Right atrium auricular region (tissue), 2 donors: Measurements from ENCODE around the gene CAPN3. TPM values are rescaled to one million over a fixed set of nuclear protein-coding genes. Genes with fewer than 3 reads are reported as not detected.

Experiments
- DNase-seq: peaks from one replicate; pipeline ENCODE4 v3.0.0-alpha.2; 2019; ENCODE audit warnings: low spot score
- H3K27ac ChIP-seq, 2 donors: fragments of 200-600 bp; sonication (generic); 1 replicate in 1 of 2; 2 replicates in 1 of 2; pipeline ENCODE4 v1.5.1; 2016 to 2019
- H3K27me3 ChIP-seq, 2 donors: fragments of 200-600 bp; sonication (generic); one replicate each; pipeline versions ENCODE4 v1.5.1 to v1.6.0; 2017 to 2019
- H3K36me3 ChIP-seq: fragments of 200-600 bp; sonication (generic); one replicate; pipeline ENCODE4 v1.5.1; 2016
- H3K4me1 ChIP-seq, 2 donors: fragments of 200-600 bp; sonication (generic); one replicate each; pipeline versions ENCODE4 v1.5.1 to v1.6.0; 2017 to 2019
- H3K4me3 ChIP-seq, 2 donors: fragments of 200-600 bp; sonication (generic); 1 replicate in 1 of 2; 2 replicates in 1 of 2; pipeline ENCODE4 v1.5.1; 2017 to 2019; ENCODE audit warnings: mild to moderate bottlenecking in 1 of 2, moderate library complexity in 1 of 2
- H3K9me3 ChIP-seq, 2 donors: fragments of 200-600 bp; sonication (generic); one replicate each; pipeline ENCODE4 v1.5.1; 2019
- total RNA-seq, 2 donors: library from RNA; depleted of rRNA; stranded (reverse); fragments of >200 nt; gene quantifications; one replicate each; pipeline ENCODE4 v1.1.0, GENCODE V29; 2016
- TF ChIP-seq, protein P1 (sequence below), 2 donors: fragments of 200-600 bp; sonication (generic); IDR thresholded peaks; one replicate each; pipeline ENCODE4 v1.5.1; 2019; ENCODE audit warnings: antibody characterized with exemption in 2 of 2

CAPN3 gene
- total RNA-seq, 2 donors from 2014 or later, result 5.3 to 8.6 TPM

- Histone ChIP-seq H3K27me3 (no peaks in the 10 kb centered on the region), H3K4me1 (no peaks in the 10 kb centered on the region), H3K27ac (no peak overlapping the region), H3K4me3 (no peak overlapping the region), H3K9me3 (no peaks in the 10 kb centered on the region), H3K36me3 (peaks cover 5% of the 10 kb centered on the region)
- TF ChIP-seq, protein P1, sequence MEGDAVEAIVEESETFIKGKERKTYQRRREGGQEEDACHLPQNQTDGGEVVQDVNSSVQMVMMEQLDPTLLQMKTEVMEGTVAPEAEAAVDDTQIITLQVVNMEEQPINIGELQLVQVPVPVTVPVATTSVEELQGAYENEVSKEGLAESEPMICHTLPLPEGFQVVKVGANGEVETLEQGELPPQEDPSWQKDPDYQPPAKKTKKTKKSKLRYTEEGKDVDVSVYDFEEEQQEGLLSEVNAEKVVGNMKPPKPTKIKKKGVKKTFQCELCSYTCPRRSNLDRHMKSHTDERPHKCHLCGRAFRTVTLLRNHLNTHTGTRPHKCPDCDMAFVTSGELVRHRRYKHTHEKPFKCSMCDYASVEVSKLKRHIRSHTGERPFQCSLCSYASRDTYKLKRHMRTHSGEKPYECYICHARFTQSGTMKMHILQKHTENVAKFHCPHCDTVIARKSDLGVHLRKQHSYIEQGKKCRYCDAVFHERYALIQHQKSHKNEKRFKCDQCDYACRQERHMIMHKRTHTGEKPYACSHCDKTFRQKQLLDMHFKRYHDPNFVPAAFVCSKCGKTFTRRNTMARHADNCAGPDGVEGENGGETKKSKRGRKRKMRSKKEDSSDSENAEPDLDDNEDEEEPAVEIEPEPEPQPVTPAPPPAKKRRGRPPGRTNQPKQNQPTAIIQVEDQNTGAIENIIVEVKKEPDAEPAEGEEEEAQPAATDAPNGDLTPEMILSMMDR (IDR thresholded peaks at IDR 0.05), result no peak
- DNase-seq, result no peak
These were observed 46.7 kb downstream of the CAPN3 start for GRCh38 chr15:42405863-42406482.

DNA sequence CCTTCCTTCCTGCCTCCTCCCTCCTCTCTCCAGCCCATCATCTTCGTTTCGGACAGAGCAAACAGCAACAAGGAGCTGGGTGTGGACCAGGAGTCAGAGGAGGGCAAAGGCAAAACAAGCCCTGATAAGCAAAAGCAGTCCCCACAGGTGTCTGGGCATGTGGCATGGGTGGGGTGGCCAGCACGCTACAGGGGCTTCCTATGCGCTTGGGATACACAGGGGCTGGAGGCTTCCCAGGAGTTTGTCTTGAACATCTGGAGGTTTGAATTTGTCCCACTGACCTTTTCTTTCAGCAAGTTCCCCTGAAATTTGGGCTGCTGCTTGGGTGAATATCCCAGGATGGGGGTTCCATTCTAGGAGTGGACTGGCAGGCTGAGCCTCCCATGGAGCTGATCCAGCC, 48.9 kb downstream of the CAPN3 start:
- Histone ChIP-seq H3K4me3 (no peak overlapping the region), H3K9me3 (no peaks in the 10 kb centered on the region), H3K27ac (no peak overlapping the region), H3K4me1 (no peaks in the 10 kb centered on the region), H3K36me3 (peaks cover 24% of the 10 kb centered on the region), H3K27me3 (no peaks in the 10 kb centered on the region)
- TF ChIP-seq, protein P1 (IDR thresholded peaks at IDR 0.05), result no peak
- no peak for DNase-seq

DNA sequence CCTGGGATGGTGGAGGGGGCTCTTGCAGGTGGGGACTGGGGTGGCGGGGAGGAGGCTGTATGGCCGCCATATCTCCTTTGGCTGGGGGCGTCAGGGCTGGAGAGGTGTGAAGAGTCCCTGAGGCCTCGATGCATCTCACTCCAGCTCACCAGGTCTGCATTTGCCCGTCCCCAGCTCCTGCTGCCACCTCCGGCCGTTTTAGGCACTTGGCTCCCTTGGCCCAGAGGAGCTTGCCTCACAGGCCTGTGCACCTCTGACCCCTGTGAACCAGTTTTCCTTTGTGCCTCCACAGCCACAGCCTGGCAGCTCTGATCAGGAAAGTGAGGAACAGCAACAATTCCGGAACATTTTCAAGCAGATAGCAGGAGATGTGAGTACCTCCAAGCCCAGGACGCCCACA, 49.7 kb downstream of the CAPN3 start:
- Histone ChIP-seq H3K27ac (no peak overlapping the region), H3K4me1 (no peaks in the 10 kb centered on the region), H3K9me3 (no peaks in the 10 kb centered on the region), H3K36me3 (peaks cover 24% of the 10 kb centered on the region), H3K27me3 (no peaks in the 10 kb centered on the region), H3K4me3 (no peak overlapping the region)
- DNase-seq, result no peak
- TF ChIP-seq, protein P1 (IDR thresholded peaks at IDR 0.05), result no peak

DNA sequence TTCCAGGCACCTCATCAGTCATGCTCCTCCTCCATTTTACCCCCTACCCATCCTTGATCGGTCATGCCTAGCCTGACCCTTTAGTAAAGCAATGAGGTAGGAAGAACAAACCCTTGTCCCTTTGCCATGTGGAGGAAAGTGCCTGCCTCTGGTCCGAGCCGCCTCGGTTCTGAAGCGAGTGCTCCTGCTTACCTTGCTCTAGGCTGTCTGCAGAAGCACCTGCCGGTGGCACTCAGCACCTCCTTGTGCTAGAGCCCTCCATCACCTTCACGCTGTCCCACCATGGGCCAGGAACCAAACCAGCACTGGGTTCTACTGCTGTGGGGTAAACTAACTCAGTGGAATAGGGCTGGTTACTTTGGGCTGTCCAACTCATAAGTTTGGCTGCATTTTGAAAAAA, 52.6 kb downstream of the CAPN3 start:
- TF ChIP-seq, protein P1 (IDR thresholded peaks at IDR 0.05), result no peak
- H3K36me3 ChIP-seq, result peaks cover 53% of the 10 kb centered on the region
- no peaks in the 10 kb centered on the region for H3K4me1 ChIP-seq
- H3K9me3 ChIP-seq, result no peaks in the 10 kb centered on the region
- no peaks in the 10 kb centered on the region for H3K27me3 ChIP-seq
- H3K27ac ChIP-seq, result no peak overlapping the region
- no peak overlapping the region for H3K4me3 ChIP-seq
- no peak for DNase-seq

DNA sequence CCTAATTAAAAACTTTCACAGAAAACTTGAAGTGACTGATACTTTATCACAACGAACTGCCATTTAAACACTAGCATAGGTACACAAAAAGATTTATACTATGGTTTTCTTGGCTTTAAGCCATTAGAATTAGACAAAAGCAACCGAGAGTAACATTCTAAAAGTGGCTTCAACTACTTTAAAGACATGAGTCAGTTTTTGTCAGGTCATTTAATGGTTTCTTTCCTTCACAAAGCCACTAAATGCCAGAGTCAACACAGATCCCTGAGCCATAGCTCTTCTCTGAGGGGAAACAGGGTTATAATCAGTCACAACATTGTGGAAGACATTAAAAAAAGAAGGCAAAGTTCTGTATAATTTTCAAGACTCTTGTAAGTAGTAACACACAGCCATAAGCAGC, 54.6 kb downstream of the CAPN3 start:
- no peaks in the 10 kb centered on the region for H3K27me3 ChIP-seq
- H3K4me1 ChIP-seq, result no peaks in the 10 kb centered on the region
- DNase-seq, result no peak
- TF ChIP-seq, protein P1 (IDR thresholded peaks at IDR 0.05), result no peak
- H3K36me3 ChIP-seq, result peaks cover 72% of the 10 kb centered on the region
- H3K9me3 ChIP-seq, result no peaks in the 10 kb centered on the region
- H3K27ac ChIP-seq, result no peak overlapping the region
- no peak overlapping the region for H3K4me3 ChIP-seq

- Histone ChIP-seq H3K36me3 (peaks cover 99% of the 10 kb centered on the region), H3K27ac (no peak overlapping the region), H3K4me3 (no peak overlapping the region), H3K27me3 (no peaks in the 10 kb centered on the region), H3K4me1 (no peaks in the 10 kb centered on the region), H3K9me3 (no peaks in the 10 kb centered on the region)
- TF ChIP-seq, protein P1 (IDR thresholded peaks at IDR 0.05), result no peak
- no peak for DNase-seq
These were observed 60.1 kb downstream of the CAPN3 start for GRCh38 chr15:42419369-42419768.
